EL (cell line): ENCODE measurements around the gene SLC2A4RG.

Source experiments
- DNase-seq: peaks from one replicate; pipeline ENCODE4 v3.0.0-alpha.2; 2016

Gene SLC2A4RG

DNA sequence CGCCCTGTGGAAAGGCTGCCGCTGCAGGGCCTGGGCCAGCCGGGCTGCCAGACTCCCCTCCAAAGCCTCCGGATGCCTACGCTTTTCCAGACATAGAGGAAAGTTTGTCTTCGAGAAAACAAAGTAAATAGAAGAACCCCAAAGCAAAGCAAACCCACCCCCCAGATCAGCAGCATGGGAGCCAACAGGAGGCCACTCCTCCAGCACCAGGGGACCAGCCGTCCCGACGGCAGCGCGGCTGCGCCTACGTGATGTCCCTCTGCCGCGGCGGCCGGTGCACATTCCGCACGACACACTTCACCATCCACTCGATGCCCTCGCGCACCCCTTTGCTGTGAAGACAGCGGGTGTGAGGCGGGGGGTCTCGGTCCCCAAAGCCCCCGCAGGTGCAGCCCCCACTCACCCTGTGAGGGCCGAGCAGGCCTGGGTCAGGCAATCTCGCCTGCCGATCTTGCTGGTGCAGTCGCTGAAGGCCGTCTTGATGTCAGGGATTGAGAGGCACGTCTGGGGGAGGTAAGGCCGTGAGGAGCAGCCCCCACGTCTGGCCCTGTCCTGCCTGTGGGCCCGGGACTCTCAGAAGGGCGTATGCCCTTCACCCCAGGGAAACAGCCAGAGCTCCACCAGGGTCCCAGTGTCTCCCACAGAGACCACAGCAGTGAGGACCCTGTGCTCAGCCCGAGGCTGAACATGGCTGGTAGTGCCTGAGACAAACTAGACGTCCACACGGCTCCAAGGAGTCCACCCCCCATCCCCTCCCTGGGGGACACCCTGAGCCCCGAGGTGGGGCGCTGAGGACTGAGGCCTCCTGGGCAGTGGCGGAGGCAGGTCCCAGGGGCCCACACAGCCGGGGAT lies 39.2 kb upstream of the SLC2A4RG start:
- DNase-seq: peak; percentile 0

DNA sequence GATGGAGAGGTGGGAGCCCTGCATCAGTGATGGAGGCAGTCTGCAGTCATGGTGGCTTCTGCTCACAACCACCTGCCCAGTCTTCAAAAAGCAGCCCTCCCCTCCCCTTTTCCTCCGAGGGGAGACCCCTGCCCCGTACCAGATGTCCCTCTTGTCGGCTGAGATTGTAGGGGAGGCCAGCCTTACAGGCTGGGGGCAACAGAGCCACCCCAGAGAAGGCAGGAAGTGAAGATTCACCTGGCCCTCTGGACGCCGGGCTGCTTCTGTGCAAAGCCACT lies 38.6 kb upstream of the SLC2A4RG start:
- DNase-seq: peak; percentile 2

DNA sequence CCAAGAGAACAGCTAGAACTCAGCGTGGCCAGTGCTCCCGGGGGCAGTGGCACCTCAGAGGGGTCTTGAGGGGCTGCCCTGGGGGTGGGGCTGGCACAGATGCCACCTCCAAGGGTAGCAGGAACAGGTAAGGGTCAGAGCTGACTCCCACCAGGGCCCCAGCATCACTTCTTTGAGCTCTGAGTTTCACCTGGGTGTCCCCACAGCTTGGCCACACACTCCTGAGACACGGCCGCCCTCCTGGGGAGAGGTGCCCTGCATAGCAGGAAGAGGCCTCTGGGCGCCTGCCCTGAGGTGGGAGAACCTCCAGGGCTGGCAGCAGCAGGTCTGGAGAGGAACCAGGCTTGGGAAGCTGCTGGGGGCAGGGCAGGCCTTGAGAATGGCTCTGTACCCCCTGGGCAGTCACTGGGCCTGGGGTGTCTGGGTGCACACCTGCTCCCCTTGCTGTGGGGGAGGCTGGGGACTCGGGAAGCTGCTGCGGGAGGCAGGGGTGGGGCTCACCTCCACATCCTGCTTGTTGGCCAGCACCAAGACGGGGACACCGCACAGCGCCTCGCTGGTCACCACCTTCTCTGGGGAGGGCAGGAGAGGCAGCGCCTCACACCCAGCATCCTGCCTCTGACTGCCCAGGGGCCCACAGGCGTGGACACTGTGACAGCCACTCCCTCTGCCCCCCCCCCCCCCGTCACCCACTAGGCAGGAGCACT lies 38.1 kb upstream of the SLC2A4RG start:
- DNase-seq: peak; percentile 1

DNA sequence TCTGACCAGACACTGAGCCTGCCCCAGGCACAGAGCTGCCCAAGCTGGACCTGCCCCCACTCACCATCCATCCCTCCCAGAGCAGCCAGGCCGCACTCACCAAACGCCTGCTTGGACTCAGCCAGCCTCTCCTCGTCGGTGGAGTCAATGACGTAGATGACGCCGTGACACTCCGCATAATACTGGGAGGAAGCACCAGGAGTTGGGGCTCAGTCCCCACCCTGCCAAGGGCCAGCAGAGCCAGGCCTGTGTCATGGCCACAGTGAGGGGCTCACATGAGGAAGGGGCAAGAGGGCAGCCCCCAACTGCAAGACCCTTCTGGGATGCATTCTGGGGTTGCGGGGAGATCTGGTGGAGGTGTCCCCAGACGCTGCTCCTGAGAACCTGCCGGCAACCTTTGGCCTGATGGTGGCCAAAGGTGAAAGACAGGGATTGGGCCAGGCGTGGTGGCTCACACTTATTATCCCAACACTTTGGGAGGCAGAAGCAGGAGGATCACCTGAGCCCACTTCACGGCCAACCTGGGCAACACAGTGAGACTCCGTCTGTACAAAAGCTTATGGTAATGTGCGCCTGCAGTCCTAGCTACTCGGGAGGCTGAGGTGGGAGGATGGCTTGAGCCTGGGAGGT lies 37.4 kb upstream of the SLC2A4RG start:
- no peak for DNase-seq

DNA sequence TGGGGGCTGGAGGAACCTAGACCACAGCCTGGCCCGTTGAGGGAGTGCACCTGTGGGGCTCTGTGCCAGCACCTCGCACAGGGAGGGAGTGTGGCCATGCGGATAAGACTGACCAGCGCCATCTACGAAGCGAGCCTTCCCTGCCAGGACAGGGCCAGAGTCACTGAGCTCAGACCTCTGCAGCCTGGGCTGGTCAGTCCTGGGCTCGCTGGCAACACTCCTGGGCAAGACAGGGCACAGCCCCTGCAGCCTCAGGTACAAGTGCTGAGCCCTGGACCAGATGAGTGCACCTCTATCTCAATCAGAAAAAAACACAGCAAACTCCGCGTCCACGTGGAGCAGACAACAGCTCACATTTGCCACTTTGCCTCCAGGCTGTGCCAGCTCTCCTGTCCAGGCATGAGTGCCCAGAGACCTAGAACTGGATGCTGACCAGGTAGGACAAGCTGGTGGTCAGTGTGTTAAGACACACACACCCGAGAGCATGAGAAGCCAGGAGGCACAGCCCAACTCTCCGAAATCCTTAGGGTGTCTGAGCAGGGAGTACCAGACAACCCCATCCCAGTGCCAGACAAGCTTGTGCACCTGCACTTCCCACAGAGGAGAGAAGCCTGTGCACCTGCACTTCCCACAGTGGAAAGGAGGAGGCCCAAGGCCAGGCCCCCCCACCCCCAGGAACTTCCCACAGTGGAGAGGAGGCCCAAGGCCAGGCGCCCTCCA lies 36.7 kb upstream of the SLC2A4RG start:
- no peak for DNase-seq

DNA sequence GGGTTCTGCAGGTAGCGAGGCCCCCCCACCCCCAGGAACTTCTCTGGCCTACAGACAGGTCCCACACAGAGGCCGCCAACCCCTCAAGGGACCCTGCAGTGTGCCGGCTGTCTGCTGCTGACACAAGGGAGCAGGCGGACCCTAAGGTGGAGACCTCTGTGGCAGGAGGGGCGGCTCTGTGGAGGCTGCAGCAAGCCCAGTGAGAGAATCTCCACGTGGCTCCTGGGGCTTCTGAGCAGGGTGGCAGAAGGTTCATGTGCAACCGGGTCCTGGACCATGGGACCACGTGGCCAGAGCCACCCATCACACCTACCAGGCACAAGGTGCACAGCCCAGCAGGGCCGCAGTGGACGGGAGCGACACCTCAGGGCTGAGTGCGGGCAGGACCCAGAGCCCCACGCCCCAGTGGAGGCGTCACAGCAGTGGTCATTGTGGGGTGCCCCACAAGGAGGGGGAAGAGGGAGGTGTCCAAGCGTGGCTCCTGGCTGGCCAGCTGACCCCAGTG lies 36.1 kb upstream of the SLC2A4RG start:
- no peak for DNase-seq

DNA sequence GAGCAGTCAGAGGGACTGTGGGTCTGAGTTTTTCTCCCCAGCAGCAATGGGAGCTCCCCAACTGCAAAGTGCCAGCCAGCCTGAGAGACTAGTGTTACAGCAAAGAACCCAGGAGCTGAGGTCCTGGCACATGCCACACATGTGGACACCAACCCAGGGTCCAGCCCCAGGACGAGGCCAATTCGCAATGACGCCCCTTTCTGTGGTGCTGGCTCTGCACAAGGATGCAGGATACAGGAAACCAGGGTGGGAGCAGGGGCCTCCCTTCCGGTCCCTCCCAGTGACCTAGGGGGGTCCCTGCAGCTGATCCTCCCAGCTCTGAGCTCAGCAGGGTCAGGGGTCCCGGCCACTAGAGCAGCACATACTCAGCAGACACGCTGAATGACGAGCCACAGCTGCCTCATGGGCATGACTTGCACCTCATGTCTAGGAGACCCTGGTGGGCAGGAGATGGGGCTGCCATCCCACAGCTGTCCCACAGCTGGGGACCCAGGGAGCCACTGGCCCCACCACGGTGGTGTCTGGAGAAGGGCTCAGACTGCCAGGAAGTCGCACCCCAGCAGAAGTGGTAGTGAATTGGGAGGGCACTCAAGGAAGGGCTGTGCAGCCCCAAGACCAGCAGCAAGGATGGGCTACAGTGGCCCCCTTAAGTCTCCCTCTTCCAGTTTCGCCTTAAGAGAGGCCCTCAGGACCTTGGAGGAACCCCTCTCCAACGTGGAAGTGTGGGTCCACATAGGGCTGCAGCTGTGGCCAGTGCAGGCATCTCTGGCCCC lies 35.4 kb upstream of the SLC2A4RG start:
- DNase-seq: no peak

DNA sequence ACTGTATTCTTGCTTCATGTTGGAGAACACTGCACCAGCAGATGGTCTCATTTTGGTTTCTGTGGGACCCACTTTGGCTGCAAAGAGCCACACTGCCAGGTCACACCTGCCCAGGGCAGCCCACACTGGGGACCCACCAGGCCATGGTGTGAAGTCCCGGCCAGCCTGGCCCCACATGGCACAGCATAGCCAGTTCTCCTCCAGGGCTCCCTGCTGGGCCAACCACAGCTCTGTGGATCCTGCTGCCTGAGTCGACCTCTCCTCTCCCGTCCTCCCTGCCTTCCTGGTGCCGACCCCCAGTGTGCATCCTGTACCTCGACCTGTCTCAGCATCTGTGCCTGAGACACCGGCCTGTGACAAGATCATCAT lies 34.8 kb upstream of the SLC2A4RG start:
- no peak for DNase-seq

DNA sequence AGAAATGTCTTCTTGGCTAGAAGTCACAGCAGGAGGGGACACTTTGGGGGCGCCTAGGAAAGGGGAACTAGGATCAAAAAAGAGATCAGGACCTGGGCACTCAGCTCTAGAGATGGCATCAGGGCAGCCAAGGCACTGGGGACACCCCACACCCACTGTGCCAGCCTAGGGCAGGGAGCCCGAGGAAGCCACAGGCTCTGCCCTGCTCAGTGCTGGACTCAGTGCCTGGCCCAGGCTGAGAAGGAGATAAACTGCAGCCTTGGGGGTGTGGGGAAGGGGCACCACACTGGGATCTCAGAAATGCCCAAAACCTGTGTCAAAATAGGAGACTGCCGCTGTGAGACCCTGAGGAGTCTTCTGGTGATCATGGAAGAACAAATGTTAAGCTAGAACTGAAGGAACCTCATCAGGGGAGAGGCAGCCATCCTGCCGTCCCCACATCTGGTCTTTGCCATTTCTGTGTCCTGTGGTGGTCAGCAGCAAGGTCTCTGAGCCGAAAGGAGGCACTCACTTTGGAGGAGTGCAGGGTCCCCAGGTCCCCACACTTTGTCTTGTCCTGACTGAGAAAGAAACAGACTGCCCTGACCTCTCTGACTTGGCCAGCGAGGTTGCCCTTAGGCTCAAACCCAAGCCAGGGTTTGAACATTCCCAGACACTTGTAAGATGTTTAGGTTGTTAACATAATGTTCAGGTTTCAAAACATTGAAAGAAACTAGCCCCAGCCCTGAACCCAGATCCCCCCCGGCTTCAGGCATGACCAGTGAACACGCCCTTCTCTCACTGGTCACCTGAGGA lies 34.1 kb upstream of the SLC2A4RG start:
- no peak for DNase-seq

DNA sequence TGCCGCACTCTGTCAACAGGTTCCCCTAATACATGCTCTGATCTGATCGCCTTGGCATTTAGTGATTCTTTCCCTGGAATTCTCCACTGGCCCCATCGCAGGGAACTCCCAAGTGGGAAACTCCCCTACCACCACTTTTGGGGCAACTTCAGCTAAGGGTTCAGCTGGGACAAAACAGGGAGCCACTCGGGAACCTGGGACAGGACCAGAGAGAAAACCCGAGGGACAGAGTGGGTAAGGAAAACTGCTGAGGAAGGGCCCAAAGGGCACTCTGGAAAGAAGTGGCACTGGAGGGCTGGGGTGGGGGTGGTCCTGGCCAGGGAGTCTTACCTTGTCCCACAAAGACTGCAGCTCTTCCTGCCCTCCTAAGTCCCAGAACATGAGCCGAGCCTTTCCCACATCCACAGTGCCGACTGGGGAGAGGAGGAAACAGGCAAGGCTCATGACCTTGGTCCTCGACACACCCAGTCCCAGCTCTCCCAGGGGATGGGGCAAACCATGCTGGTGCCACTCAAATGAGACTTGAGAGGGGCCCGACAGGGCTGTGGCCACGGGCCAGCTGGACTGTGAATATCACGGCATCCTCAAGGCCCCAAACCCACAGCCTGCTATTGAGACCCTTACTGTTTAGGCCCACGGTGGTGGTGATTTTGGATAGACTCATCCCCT lies 33.4 kb upstream of the SLC2A4RG start:
- no peak for DNase-seq

DNA sequence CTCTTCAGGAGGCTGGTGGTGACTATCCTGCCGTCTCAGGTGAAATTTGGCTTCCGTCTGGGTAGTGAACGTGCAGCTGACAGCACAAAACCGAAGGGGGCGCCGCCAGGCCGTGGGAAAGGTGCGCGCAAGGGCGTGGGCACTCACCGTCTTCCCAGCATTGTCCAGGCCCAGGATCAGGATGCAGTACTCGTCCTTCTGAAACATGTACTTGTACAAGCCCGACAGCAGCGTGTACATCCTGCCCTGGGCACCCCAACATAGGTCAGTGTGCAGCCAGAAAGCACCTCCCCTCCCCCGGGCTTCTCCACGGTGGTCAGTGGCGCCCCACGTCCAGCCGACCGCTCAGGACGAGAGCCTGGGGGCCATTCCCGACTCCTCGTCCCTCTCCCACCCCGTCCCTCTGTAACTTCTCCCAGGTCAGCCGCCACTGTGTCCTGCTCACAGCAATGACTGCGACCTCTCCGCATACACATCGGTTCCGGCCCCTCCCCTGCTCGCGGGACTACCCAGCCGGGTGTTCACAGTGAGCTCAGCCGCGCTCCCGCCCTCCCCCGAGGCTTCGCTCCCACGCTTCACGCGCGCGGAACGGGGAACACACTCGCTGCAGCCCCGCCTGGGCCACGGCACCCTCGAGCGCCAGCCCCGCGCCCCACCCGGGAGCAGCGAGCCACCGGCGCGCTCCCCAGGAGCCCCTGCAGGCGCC lies 32.6 kb upstream of the SLC2A4RG start:
- DNase-seq: peak; percentile 47

DNA sequence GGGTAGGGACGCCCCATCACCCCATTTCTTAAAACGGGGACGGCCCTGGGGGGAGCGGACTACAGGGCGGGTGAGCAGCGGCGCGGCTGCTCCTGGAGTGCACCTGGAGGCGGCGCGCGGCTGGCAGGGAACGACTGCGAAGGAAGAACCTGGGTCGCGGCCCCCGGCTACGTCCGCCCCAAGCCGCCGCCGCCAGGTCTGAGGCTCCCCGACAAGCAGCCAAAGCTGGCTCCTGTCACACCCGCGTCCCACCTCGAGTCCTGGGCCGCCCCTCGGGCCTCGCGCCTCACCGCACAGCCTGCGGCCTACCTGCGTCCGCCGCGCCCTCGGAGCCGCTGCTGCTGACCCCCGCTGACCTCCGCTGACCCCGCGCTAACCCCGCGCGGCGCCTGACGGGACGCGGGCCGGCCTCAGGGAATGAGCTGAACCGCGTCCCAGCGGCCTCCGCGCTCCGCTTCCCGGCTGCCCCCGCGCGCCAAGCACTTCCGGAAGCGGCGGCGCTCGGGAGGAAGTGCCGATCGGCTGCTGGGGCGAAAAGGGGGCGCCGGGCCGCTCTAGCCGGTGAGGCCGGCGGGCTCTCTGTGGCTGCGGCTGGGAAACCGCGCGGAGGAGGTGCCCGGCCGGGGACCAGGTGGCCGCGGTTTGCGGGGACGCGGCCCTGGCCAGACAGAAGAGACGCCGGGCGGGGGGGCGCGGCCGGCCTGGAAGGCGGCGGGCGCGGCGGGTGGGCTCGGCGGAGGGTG lies 31.8 kb upstream of the SLC2A4RG start, which contains the start of the genes ARFRP1 and ZGPAT:
ARFRP1 (minus strand) TSS at position 419 of the 743 bp plus-strand sequence. CDS start 885 bp downstream, outside the sequence.
ZGPAT (plus strand) TSS at position 482 of the 743 bp plus-strand sequence. CDS start 542 bp downstream, outside the sequence.
- DNase-seq: peak; percentile 75

DNA sequence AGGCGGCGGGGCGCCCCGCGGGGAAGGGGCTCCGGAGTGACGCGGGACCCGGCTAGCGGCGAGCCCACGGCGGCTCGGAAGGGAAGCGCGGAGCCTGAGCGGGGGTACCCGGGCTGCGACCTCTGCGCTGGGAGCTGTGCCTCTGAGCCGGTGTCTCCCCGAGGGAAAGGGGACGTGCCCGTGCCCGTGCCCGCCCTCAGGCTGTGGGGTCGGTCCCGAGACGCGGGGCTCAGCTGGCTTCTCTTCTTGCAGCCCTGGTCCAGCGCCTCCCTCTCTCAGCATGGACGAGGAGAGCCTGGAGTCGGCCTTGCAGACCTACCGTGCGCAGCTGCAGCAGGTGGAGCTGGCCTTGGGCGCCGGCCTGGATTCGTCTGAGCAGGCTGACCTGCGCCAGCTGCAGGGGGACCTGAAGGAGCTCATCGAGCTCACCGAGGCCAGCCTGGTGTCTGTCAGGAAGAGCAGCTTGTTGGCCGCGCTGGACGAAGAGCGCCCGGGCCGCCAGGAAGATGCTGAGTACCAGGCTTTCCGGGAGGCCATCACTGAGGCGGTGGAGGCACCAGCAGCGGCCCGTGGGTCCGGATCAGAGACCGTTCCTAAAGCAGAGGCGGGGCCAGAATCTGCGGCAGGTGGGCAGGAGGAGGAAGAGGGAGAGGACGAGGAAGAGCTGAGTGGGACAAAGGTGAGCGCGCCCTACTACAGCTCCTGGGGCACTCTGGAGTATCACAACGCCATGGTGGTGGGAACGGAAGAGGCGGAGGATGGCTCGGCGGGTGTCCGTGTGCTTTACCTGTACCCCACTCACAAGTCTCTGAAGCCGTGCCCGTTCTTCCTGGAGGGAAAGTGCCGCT lies 31.1 kb upstream of the SLC2A4RG start:
- no peak for DNase-seq

DNA sequence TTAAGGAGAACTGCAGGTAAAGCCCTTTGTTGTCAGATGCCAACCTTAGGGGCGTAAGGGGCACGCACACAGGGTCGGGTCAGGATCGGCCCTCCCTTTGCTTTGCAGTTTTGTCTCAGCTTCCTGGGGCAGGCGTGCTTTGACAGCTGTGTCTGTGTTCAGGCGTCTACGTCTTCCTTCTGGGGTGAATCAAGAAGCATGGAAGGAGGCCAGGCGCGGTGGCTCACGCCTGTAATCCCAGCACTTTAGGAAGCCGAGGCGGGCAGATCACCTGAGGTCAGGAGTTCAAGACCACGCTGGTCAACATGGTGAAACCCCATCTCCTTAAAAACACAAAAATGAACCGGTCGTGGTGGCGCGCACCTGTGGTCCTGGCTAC lies 30.4 kb upstream of the SLC2A4RG start:
- DNase-seq: no peak

DNA sequence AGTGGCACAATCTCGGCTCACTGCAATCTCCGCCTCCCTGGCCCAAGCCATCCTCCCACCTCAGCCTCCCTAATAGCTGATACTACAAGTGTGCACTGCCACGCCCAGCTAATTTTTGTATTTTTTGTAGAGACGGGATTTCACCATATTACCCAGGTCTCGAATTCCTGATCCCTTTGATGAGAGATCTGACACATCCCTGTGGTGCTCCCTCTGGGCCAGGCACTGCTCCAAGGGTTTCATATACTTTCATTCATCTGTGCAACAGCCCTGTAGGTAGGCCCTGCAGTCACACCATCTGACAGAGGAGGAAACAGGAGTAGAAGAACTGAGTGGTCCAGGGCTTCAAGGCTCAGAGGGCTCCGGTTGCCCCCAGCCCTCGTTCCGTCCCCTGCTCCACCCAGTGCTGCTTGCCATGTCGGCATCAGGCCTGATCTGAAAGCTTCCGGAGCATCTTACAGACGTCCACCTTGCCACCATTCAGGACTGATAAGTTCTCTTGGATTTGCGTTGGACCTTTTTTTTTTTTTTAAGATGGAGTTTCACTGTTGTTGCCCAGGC lies 28.4 kb upstream of the SLC2A4RG start:
- no peak for DNase-seq

DNA sequence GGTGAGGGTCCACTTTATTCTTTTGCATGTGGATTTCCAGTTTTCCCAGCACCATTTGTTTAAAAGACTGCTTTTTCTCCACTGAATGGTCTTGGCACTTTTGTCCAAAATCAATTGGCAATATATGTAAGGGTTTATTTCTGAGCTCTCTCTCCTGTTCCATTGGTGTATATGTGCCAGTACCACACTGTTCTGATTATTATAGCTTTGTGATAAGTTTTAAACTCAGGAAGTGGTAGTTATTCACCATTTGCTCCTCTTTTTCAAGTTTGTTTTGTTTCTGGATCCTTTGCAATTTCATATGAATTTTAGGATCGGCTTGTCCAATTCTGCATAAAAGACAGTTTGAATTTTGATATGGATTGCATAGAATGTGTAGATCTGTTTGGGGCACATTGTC lies 27.4 kb upstream of the SLC2A4RG start:
- no peak for DNase-seq

DNA sequence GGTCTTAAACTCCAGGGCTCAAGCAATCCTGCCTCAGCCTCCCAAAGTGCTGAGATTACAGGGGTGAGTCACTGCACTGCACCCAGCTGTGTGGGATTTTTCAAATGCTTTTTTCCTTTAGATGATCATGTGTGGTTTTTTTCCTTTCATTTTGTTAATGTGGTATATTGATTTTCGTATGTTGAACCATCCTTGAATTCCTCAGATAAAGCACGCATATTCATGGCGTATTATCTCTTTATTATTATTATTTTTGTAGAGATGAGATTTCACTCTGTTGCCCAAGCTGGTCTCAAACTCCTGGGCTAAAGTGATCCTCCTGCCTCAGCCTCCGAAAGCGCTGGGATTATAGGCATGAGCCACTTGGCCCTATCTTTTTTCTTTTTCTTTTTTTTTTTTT lies 24.7 kb upstream of the SLC2A4RG start:
- DNase-seq: no peak

DNA sequence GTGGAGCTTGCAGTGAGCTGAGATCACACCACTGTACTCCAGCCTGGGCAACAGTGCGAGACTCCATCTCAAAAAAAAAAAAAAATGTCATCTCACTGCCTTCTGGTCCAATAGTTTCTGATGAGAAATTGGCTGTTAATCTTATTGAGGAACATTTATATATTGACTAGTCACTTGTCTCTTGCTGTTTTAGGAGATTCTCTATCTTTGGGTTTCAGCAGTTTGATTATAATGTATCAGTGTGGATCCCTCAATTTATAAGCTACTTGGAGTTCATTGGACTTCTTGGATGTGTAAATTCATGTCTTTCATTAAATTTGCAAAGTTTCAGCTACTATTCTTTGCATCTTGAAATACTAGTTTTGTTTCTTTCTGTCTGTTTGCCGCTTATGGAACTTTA lies 20.6 kb upstream of the SLC2A4RG start:
- DNase-seq: no peak
